Kidney epithelial cell (primary cell): ENCODE data around the gene ITIH5. TPM values are rescaled to one million over a fixed set of nuclear protein-coding genes. Genes with fewer than 3 reads are reported as not detected.

ENCODE experiments used
- DNase-seq: peaks from one replicate; pipeline ENCODE4 v3.0.0-alpha.2; 2010; ENCODE audit warnings: low read depth
- H3K27me3 ChIP-seq: 2 replicates; pipeline ENCODE4 v1.6.0; 2011; ENCODE audit warnings: low read length; ENCODE audit not compliant: control insufficient read depth, insufficient read depth
- H3K36me3 ChIP-seq: 2 replicates; pipeline ENCODE4 v1.5.1; 2011; ENCODE audit warnings: low read length; ENCODE audit not compliant: control insufficient read depth, insufficient read depth
- H3K4me3 ChIP-seq: 2 replicates; pipeline ENCODE4 v1.5.1; 2011; ENCODE audit warnings: low read depth, mild to moderate bottlenecking, control low read depth, low read length
- CTCF ChIP-seq: IDR thresholded peaks from 2 replicates; pipeline ENCODE4 v1.5.1; 2011; ENCODE audit warnings: mild to moderate bottlenecking, moderate library complexity, low read length, control low read depth, inconsistent platforms; ENCODE audit not compliant: insufficient read depth, poor library complexity, severe bottlenecking
- total RNA-seq: library from RNA; depleted of rRNA; stranded (reverse); fragments of >200 nt; gene quantifications from 2 replicates; pipeline ENCODE4 v1.2.3, GENCODE V29; 2015

ITIH5 gene
- total RNA-seq, 1 donor from 2014 or later, result 1.5 TPM

- H3K36me3 ChIP-seq, result no peaks in the 10 kb centered on the region
- no peak overlapping the region for H3K4me3 ChIP-seq
- peaks cover 8% of the 10 kb centered on the region for H3K27me3 ChIP-seq
- TF ChIP-seq CTCF, result no peak
- DNase-seq, result no peak
Measured at GRCh38 chr10:7515439-7515838, 151.3 kb downstream of the ITIH5 start.

- no peak for TF ChIP-seq CTCF
- Histone ChIP-seq H3K36me3 (no peaks in the 10 kb centered on the region), H3K4me3 (no peak overlapping the region), H3K27me3 (peaks cover 8% of the 10 kb centered on the region)
- no peak for DNase-seq
Measured at GRCh38 chr10:7513936-7514335, 152.8 kb downstream of the ITIH5 start.

- H3K27me3 ChIP-seq, result peaks cover 8% of the 10 kb centered on the region
- TF ChIP-seq CTCF, result no peak
Measured at GRCh38 chr10:7513455-7513854, 153.3 kb downstream of the ITIH5 start.

GRCh38 chr10:7512487-7512886, 154.3 kb downstream of the ITIH5 start:
- no peak for TF ChIP-seq CTCF
- Histone ChIP-seq H3K27me3 (peaks cover 8% of the 10 kb centered on the region), H3K4me3 (no peak overlapping the region), H3K36me3 (no peaks in the 10 kb centered on the region)
- no peak for DNase-seq

More at GRCh38 chr10:7513455-7513854, 153.3 kb downstream of the ITIH5 start:
- H3K36me3 ChIP-seq, result no peaks in the 10 kb centered on the region
- no peak for DNase-seq
- no peak overlapping the region for H3K4me3 ChIP-seq

- peaks cover 8% of the 10 kb centered on the region for H3K27me3 ChIP-seq
- no peaks in the 10 kb centered on the region for H3K36me3 ChIP-seq
- H3K4me3 ChIP-seq, result no peak overlapping the region
- no peak for TF ChIP-seq CTCF
- DNase-seq, result no peak
Measured at GRCh38 chr10:7511612-7512011, 155.2 kb downstream of the ITIH5 start.

Other genes with a start within 250 kb of the ITIH5 start
- gene ITIH2, start 36.4 kb upstream of the ITIH5 start, total RNA-seq, result not detected in 2 replicates
- 15.3 and 16.9 TPM in 2 replicates for gene KIN, start 121.0 kb upstream of the ITIH5 start, total RNA-seq
- gene ATP5F1C, start 121.2 kb upstream of the ITIH5 start, total RNA-seq, result 230 and 291 TPM in 2 replicates
- gene TAF3, start 151.5 kb upstream of the ITIH5 start, total RNA-seq, result 4.8 and 5.1 TPM in 2 replicates